DOHH2 (cell line): ENCODE results near the gene OSBPL3.

Experiments
- CTCF ChIP-seq: fragments of 200-600 bp; sonication (generic); IDR thresholded peaks from one replicate; pipeline ENCODE4 v1.5.1; 2014; ENCODE audit warnings: antibody characterized with exemption, mild to moderate bottlenecking, low read depth, low read length; ENCODE audit not compliant: poor library complexity, severe bottlenecking
- EZH2phosphoT487 ChIP-seq: fragments of 200-600 bp; sonication (generic); IDR thresholded peaks from 2 replicates; pipeline ENCODE4 v1.6.1; 2017; ENCODE audit warnings: borderline replicate concordance, mild to moderate bottlenecking, antibody characterized with exemption, low read length, moderate library complexity, mixed read lengths

GRCh38 chr7:24930856-24931255, 49.1 kb downstream of the OSBPL3 start:
- TF ChIP-seq CTCF (no peak), EZH2phosphoT487 (no peak)
